IPS DF 19.7 (cell line): Measurements from ENCODE around the gene MT1M.

Experiments
- DNase-seq: peaks from one replicate; pipeline ENCODE4 v3.0.0-alpha.2; 2013; ENCODE audit warnings: low read depth, low spot score

Gene MT1M

GRCh38 chr16:56628486-56629350 is 3.7 kb upstream of the MT1M start:
- no peak for DNase-seq

- DNase-seq, result no peak
Measured at GRCh38 chr16:56629531-56629930, 2.9 kb upstream of the MT1M start.

GRCh38 chr16:56630134-56630533 is 2.3 kb upstream of the MT1M start:
- DNase-seq, result no peak

GRCh38 chr16:56631197-56631596 is 1.3 kb upstream of the MT1M start:
- no peak for DNase-seq

- no peak for DNase-seq
Measured at GRCh38 chr16:56631832-56632155, 665 bp upstream of the MT1M start.

GRCh38 chr16:56632848-56633365 is 448 bp downstream of the MT1M start:
- no peak for DNase-seq

GRCh38 chr16:56633535-56633934 is 1.1 kb downstream of the MT1M start:
- DNase-seq, result no peak

- DNase-seq, result no peak
Measured at GRCh38 chr16:56634715-56635440, 2.4 kb downstream of the MT1M start.

- no peak for DNase-seq
Measured at GRCh38 chr16:56635441-56635967, 3.0 kb downstream of the MT1M start.

GRCh38 chr16:56636616-56637413 is 4.4 kb downstream of the MT1M start:
- no peak for DNase-seq

- no peak for DNase-seq
Measured at GRCh38 chr16:56637814-56638750, 5.6 kb downstream of the MT1M start, which contains the start of gene MT1A. Gene MT1A, plus strand, starts transcription at chr16:56638666. Its CDS starts 73 bp downstream, at chr16:56638739.

- DNase-seq, result no peak
Measured at GRCh38 chr16:56639045-56639444, 6.6 kb downstream of the MT1M start.

GRCh38 chr16:56640076-56640475 is 7.6 kb downstream of the MT1M start:
- DNase-seq, result no peak

GRCh38 chr16:56641166-56641565 is 8.7 kb downstream of the MT1M start:
- no peak for DNase-seq

- no peak for DNase-seq
Measured at GRCh38 chr16:56643080-56643778, 10.8 kb downstream of the MT1M start.

GRCh38 chr16:56643833-56644232 is 11.4 kb downstream of the MT1M start:
- no peak for DNase-seq

- no peak for DNase-seq
Measured at GRCh38 chr16:56645311-56645710, 12.9 kb downstream of the MT1M start.

GRCh38 chr16:56645838-56646237 is 13.4 kb downstream of the MT1M start:
- no peak for DNase-seq

GRCh38 chr16:56647641-56648431 is 15.4 kb downstream of the MT1M start:
- DNase-seq, result no peak
